ENCODE results near the gene MSL2.
"Not testable (repeated sequence)": the region's sequence is repeated elsewhere in the genome, so short reads cannot be mapped to it uniquely, and the experiment has no call there.

Gene MSL2

DNA sequence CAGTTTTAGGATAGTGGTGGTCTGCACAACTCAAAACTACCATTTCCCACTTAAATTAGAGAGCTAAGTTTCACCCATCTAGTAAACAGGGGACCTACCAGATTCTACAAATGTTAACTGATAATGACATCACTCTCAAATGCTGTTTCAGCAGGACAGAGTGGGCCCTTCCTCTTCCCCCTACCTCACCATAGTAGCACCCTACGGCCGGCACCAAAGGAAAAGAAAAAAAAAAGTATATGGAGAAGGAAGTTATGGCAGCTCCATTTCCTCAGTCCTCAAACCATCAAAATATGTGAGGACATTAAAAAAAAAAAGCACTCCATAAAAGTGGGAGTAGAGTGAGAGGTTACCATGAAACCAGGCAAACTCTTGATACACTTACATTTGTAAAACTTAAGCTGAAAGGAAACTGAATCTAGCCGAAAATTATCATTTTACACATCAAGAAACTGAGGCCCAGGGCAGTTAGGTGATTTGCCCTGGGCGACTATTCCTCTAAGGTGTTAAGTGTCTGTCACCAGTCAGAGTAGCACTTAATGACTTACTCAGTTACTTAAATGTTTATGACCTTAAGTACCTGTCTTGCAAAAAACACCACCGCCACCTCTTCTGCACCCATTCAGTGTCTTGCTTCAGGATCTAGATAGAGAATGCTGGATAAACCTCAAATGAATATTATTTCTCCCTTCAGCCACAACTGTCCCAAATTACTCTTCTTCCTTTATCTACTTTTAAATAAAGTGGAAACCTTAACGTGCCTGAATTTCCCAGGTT, 2.7 kb downstream of the MSL2 start:
- peak overlapping the region; percentile 98 for H3K27ac ChIP-seq
- DNase-seq (ENCODE audit: low read depth, low spot score), result no peak

DNA sequence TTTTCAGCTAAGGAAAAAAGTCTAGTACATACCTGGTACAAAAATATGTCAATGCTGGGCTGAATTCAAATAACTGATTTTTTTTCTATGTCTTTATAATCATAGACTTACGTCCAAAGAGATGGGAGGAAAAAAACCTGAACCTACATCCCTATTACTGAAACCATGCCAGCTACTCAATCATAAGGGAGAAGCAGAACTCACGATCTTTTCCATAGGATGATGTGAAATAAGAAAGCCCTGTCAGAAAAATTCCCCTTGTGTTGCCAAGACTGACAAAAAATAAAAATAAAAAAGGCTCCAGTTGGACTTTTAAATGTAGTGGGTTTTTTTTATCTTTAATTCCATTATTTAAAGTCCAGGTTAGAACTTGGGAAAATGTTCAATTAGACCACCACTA, 3.3 kb downstream of the MSL2 start:
- DNase-seq (ENCODE audit: low read depth, low spot score), result no peak
- peak overlapping the region; percentile 98 for H3K27ac ChIP-seq

DNA sequence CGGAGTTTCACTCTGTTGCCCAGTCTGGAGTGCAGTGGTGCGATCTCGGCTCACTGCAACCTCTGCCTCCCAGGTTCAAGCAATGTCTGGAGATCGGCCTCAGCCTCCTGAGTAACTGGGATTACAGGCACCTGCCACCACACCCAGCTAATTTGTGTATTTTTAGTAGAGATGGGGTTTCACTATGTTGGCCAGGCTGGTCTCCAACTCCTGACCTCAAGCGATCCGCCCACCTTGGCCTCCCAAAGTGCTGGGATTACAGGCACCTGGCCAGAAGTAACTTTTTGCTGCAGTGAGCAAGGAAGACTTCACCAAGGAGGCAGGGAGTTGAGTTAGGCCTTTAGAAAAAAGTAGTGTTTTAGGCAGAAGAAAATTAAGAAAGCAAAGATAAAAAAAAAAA, 3.9 kb downstream of the MSL2 start:
- peak overlapping the region; percentile 98 for H3K27ac ChIP-seq
- DNase-seq (ENCODE audit: low read depth, low spot score), result not testable (repeated sequence)

DNA sequence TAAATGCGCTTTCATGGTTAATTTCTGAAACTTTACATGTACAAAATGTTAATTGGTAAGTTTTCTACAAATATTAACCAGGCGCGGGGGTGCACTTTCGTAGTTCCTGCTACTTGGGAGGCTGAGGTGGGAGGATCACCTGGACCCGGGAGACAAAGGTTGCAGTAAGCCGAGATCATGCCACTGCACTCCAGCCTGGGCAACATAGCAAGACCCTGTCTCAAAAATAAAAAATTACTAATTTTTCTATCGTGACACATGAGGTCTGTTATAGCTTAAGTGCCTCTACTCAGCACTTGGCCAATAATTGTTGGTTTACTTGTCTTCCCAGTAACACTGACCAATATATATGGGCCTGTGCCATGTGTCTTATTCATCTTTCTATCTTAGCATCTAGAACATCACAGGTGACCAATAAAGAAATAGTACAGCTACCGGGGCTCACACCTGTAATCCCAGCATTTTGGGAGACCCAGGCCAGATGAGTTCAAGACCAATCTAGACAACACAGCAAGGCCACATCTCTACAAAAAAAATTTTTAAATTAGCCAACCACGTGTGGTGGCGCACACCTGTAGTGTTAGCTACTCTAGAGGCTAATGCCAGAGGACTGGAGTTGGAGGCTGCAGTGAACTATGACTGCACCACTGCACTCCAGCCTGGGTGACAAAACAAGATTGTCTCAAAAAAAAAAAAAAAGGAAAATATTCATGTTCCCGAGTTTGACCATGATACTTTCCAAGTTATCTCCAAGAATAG, 6.1 kb downstream of the MSL2 start:
- H3K27ac ChIP-seq, result no peak overlapping the region

DNA sequence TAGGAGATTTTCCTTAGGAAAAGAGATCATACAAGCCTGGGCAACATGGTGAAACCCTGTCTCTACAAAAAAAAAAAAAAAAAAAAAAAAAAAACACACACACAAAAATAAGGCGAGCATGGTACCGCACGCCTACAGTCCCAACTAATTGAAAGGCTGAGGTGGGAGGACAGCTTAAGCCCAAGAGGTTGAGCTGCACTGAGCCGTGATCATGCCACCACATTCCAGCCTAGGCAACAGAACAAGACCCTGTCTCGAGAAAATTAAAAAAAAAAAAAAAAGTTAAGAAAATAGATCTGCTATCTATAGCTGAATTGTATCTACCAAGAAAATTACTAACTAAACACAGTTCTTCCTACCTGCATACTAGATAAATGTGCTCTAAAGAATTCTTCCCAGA, 7.1 kb downstream of the MSL2 start:
- no peak for DNase-seq (ENCODE audit: low read depth, low spot score)
- H3K27ac ChIP-seq, result no peak overlapping the region

More for the DNA sequence above, 6.1 kb downstream of the MSL2 start:
- no peak for DNase-seq (ENCODE audit: low read depth, low spot score)

DNA sequence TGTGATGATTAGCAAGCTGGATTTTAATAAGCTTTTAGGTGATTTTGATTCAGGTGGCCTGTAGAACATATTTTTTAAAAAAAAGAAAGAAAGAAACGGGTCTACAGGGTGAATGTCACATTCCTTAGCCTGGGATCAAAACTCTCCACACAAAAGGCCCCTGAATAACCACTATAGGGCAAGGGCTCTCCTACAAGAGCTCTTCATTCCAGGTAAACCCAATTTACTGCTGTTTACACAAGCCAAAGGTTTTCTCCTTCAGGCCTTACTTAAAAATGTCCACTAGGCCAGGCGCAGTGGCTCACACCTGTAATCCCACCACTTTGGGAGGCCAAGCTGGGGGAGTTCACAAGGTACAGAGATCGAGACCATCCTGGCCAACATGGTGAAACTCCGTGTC, 8.3 kb downstream of the MSL2 start:
- H3K27ac ChIP-seq, result peak overlapping the region; percentile 50
- no peak for DNase-seq (ENCODE audit: low read depth, low spot score)

DNA sequence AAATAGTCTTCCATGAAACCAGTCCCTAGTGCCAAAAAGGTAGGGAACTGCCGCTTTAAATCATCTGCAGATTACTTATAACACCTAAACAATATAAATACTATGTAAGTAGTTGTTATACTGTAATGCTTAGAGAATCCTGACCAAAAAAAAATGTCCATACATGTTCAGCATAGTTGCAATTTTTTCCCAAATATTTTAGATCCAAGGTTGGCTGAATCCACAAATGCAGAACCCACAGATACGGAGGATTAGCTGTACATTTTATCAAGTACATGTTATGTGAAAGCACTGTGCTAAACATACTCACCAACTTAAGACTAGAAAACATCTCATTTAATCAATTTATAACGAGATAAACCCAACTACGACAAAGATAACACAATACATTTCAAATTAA, 9.3 kb downstream of the MSL2 start:
- H3K27ac ChIP-seq, result peak overlapping the region; percentile 50
- DNase-seq (ENCODE audit: low read depth, low spot score), result no peak

DNA sequence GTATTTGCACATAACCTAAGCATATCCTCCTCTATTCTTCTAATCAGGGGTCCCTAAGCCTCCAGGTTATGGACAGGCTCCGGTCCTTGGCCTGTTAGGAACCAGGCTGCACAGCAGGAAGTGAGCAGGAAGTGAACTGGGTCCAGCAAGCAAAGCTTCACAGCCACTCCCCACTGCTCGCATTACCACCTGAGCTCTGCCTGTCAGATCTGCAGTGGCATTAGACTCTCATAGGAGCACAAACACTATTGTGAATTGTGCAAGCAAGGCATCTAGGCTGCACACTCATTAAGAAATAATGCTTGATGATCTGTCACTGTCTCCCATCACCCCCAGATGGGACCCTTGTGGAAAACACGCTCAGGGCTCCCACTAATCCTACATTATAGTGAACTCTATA, 9.8 kb downstream of the MSL2 start:
- H3K27ac ChIP-seq, result peak overlapping the region; percentile 50
- no peak for DNase-seq (ENCODE audit: low read depth, low spot score)

DNA sequence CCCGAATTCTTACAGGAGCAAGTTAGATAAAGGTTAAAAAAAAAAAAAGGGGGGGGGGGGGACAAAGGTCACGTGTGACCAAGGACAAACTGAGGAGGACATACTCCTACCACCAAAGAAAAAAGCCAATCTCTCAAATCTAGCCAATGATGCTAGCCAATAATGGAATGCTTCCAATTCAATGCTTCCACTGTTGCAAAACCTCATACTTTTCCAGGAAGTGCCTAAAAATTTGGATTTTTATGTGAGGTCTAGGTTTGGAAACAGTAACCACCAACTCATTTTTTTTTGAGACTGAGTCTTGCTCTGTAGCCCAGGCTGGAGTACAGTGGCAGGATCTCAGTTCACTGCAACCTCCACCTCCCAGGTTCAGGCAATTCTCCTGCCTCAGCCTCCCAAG, 11.4 kb downstream of the MSL2 start:
- DNase-seq (ENCODE audit: low read depth, low spot score), result no peak
- H3K27ac ChIP-seq, result no peak overlapping the region

DNA sequence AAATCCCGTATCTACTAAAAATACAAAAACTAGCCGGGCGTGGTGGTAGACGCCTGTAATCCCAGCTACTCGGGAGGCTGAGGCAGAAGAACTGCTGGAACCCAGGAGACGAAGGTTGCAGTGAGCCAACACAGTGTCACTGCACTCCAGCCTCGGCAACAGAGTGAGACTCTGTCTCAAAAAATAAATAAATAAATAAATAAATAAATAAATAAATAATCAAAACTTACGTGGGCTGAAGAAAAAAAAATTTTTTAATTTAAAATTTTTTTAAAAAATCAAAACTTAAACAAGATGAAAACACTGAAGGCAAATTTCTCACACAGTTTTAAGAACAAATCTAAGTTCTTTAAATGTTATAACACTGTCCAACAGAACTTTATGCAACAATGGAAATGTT, 14.4 kb downstream of the MSL2 start:
- no peak for DNase-seq (ENCODE audit: low read depth, low spot score)
- peak overlapping the region; percentile 49 for H3K27ac ChIP-seq

DNA sequence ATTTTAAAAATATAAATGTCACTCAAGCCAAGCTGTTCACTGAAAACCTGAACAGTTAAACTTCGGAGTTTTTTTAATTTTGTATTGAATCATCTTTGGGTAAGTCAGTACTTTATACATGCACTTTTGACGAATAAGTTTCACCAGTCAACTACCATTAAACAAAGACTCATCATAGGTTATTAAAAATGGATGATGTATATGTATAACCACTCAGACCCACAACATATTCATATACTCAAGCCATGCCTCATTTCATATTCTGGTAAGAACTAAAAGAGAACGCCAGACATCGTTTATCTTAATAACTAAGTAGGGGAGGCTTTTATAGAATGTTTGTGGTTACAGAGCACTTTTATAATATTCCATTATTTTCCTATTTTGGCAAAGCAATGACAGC, 18.3 kb downstream of the MSL2 start:
- H3K27ac ChIP-seq, result no peak overlapping the region
- DNase-seq (ENCODE audit: low read depth, low spot score), result no peak

DNA sequence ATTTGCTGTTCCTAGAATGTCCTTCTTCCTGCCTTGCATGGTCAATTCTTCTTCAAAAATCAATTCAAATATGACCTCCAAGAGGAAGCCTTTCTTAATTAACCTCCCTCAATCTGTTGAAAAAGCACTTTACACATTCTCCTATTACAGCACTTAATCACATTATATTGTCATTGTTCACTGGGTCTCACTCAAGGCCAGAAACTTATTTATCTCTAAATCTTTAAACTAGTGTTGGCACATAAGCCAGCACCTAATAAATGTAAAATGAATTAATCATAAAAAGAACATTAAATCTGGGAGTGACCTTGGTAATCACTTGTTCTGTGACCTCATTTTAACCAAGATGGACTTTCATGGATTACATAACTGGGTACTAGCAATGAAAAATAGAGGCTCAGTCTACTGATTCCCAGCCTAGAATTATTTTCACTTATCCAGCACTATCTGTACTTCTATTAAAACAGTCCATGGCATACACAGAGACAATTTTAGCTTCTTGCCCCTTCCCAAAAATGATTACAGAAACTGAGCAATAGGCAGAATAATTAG, 22.1 kb downstream of the MSL2 start:
- H3K27ac ChIP-seq, result peak overlapping the region; percentile 99
- no peak for DNase-seq (ENCODE audit: low read depth, low spot score)

DNA sequence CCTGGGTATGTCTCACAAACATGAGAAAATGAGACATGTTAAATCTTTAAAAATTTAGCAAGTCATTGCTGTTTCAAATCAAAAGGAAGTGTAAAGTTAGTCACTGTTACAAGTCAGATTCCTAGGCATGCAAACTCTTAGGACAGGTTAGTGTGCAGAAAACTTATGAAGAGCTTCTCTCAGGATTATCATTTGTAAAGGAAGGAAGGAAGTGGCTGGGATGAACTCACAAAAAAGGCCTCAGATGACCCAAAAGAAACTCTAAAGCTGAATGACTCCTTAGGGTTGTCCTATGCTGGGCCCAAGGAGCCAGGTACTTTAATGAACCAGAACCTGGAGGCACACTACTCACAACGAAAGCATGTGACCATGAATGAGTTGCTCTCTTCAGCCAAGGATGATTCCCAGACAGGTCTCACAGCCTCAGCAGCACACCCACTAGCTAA, 25.0 kb downstream of the MSL2 start:
- H3K27ac ChIP-seq, result peak overlapping the region; percentile 99
- no peak for DNase-seq (ENCODE audit: low read depth, low spot score)

DNA sequence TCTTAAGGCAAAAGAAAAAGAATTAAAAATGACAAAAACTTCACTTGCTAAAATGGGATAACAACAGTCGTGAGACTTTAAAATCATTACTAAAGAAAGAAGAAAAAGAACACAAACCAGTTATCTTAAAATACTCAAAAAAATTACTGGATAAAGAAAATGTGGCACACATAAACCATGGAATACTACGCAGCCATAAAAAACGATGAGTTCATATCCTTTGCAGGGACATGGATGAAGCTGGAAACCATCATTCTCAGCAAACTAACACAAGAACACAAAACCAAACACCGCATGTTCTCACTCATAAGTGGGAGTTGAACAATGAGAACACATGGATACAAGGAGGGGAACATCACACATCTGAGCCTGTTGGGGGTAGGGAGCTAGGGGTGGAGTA, 27.9 kb downstream of the MSL2 start:
- not testable (repeated sequence) for DNase-seq (ENCODE audit: low read depth, low spot score); H3K27ac ChIP-seq

DNA sequence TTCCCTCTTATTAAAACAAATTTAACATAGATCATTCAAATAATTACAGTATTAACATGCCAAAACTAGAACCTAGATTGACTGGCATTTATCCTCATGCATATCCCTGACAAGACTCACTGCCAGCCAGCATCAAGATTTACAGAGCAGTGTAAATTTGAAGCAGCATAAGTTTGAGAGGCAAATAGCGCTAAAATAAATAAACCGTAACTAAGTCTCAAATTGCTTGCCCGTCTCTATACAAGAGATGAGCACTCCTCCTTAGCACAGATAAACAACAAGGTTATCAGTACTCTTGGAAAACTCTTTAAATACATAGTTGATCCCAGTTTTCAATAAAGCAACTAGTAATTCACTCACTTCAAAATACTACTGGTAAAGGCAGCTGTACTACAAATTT, 29.6 kb downstream of the MSL2 start:
- no peak for DNase-seq (ENCODE audit: low read depth, low spot score)
- no peak overlapping the region for H3K27ac ChIP-seq

DNA sequence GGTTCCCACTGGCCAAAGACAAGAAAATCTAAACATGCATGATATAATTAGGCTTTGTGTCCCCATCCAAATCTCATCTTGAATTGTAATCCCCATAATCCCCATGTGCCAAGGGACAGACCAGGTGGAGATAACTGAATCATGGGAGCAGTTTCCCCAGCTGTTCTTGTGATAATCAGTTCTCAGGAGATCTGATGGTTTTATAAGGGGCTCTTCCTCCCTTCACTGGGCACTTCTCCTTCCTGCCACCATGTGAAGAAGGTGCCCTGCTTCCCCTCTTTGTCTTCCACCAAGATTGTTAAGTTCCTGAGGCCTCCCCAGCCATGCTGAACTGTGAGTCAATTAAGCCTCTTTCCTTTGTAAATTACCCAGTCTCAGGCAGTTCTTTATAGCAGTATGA, 32.5 kb downstream of the MSL2 start:
- DNase-seq (ENCODE audit: low read depth, low spot score), result not testable (repeated sequence)

DNA sequence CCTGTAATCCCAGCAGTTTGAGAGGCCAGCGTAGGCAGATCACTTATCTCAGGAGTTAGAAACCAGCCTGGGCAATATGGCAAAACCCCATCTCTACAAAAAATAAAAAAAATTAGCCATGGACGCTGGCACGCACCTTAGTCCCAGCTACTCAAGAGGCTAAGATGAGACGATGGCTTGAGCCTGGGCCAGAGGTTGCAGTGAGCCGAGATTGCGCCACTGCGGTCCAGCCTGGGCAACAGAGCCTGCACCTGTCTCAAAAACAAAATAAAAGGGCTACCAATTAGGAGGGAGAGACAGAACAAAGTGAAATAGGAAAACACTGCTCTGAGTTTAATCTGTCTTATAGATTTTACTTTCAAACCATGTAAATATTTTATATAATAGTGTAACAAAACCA, 33.8 kb downstream of the MSL2 start:
- no peak for DNase-seq (ENCODE audit: low read depth, low spot score)

More for the DNA sequence above, 32.5 kb downstream of the MSL2 start:
- not testable (repeated sequence) for H3K27ac ChIP-seq

DNA sequence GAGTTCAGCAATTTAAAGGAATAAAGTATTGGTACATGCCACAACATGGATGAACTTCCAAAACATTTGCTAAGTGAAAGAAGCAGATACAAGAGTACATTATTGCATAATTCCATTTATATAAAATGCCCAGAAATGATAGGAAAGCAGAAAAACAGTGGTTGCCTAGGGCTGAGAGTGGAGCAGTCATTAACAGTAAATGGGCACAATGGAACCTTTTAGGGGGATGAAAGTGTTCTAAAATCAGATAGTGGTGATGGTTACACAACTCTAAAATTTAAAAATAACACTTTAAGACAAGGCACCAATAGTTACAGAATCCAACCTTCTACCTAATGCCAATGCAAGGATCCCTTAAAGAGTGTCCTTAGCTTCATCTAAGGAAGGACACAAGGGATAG, 34.6 kb downstream of the MSL2 start:
- H3K27ac ChIP-seq, result no peak overlapping the region
- DNase-seq (ENCODE audit: low read depth, low spot score), result no peak

More for the DNA sequence above, 33.8 kb downstream of the MSL2 start:
- no peak overlapping the region for H3K27ac ChIP-seq

DNA sequence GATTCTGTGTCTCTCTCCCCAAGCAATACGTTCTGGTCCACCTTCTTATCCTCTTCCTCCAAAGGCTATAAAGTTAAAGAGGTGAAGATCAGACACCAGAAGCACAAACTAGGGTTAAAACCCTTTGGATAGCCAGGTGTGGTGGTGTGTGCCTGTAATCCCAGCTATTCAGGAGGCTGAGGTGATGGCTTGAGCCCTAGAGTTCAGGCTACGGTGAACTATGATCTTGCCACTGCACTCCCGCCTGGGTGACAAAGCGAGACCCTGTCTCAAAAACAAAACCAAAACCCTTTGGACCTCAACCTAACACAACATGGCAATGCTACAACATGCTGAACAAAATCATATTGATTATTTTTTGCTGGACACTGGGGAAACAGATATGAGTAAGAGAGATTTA, 43.2 kb downstream of the MSL2 start:
- no peak for DNase-seq (ENCODE audit: low read depth, low spot score)

DNA sequence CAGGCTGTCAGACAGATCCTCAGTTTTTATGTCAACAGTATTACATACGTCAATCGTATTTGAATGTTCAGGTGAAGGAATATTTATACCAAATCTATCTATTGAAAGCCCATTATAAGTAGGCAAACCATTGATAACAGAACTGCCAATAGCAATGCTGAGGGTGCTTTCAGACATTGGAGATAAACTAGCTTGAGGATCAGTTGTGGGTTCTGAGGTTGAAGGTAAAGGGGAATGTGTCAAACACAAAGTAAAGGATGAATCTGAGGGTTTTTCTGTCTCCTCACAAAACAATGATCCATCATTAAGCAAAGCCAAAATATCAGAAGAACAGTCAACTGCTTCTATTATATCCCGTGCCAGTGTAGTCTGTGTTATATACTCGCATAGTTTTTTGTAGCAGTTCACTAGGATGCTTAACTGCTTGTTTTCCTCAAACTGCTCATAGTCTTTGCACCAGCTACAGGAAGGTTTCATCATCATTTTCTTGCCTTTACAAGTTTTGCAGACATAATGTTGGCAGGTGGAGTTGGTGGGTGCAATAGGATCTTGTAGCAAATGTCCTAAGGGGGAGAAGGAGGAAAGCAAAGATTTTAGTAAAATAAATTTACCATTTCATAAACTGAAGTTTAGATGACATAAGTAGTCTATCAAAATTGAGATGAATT, 43.8 kb downstream of the MSL2 start:
- peak overlapping the region; percentile 81 for H3K27ac ChIP-seq
- no peak for DNase-seq (ENCODE audit: low read depth, low spot score)

More for the DNA sequence above, 43.2 kb downstream of the MSL2 start:
- peak overlapping the region; percentile 81 for H3K27ac ChIP-seq

DNA sequence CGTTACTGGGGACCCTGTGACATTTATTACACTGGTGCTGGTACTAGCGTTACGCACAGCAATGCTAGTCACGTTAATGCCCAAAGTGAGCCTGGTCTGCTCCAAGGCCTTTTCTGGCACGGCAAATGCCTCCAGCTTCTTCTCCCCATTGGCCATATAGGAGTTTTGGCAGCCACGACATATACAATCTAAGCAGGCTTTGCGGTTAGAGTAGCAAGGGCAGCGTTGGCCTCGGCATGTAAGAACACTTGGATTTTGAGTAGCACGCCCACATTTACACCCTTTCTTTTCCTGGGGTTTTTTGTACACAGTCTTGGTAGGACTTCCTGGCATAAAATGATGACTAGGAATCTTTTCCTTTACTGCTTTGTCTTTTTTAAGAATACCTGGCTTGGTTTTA, 44.9 kb downstream of the MSL2 start:
- H3K27ac ChIP-seq, result peak overlapping the region; percentile 81
- DNase-seq (ENCODE audit: low read depth, low spot score), result no peak
